ENCODE results near the gene RBM15.

DNA sequence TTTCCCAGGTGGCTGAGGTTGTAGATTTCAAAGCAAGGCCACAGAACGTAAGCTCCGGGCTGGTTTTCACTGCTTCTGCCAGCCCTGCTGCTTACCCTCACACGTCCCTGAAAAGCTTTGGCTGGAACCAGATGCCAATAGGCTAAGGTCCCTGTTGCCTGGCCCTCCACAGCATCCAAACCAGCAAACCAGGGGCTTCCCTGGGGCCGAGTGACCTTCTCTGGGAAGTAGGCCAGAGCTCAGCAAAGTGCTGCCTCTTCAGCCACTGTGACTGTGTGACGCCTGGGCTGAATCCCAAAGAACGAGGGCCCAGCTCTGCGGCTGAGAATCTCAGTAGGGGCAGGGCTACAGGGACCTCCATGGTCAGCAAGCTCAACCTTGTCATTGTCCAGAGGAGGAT, 28.9 kb upstream of the RBM15 start:
- TF ChIP-seq, protein P1, sequence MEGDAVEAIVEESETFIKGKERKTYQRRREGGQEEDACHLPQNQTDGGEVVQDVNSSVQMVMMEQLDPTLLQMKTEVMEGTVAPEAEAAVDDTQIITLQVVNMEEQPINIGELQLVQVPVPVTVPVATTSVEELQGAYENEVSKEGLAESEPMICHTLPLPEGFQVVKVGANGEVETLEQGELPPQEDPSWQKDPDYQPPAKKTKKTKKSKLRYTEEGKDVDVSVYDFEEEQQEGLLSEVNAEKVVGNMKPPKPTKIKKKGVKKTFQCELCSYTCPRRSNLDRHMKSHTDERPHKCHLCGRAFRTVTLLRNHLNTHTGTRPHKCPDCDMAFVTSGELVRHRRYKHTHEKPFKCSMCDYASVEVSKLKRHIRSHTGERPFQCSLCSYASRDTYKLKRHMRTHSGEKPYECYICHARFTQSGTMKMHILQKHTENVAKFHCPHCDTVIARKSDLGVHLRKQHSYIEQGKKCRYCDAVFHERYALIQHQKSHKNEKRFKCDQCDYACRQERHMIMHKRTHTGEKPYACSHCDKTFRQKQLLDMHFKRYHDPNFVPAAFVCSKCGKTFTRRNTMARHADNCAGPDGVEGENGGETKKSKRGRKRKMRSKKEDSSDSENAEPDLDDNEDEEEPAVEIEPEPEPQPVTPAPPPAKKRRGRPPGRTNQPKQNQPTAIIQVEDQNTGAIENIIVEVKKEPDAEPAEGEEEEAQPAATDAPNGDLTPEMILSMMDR (IDR thresholded peaks at IDR 0.05) = no peak
- no peak for TF ChIP-seq POLR2A (IDR thresholded peaks at IDR 0.05)
